ENCODE measurements around the gene FAM163B. TPM values are rescaled to one million over a fixed set of nuclear protein-coding genes. Genes with fewer than 3 reads are reported as not detected.

FAM163B gene
- total RNA-seq, 2 experiments from 2014 or later, result not detected

- no peaks in the 10 kb centered on the region for H3K9me3 Mint-ChIP-seq
- H3K27ac Mint-ChIP-seq, result no peak overlapping the region
- intact Hi-C loops (cut with micrococcal nuclease), result no loop called here
- H3K27me3 Mint-ChIP-seq (ENCODE audit: low read depth), result peaks cover 29% of the 10 kb centered on the region
- CTCF ChIA-PET, result no interaction called here
- H3K4me1 Mint-ChIP-seq (ENCODE audit: low read depth), result no peaks in the 10 kb centered on the region
- DNase-seq, result no peak
- no peak overlapping the region for H3K4me3 Mint-ChIP-seq
- H3K36me3 Mint-ChIP-seq (ENCODE audit: low read depth), result no peaks in the 10 kb centered on the region
Measured at GRCh38 chr9:133612051-133612450, 2.9 kb upstream of the FAM163B start.

GRCh38 chr9:133610845-133611244 lies 1.7 kb upstream of the FAM163B start:
- H3K27ac Mint-ChIP-seq, result no peak overlapping the region
- peaks cover 30% of the 10 kb centered on the region for H3K27me3 Mint-ChIP-seq (ENCODE audit: low read depth)
- CTCF ChIA-PET, result no interaction called here
- no peak for DNase-seq
- H3K9me3 Mint-ChIP-seq, result no peaks in the 10 kb centered on the region
- H3K4me1 Mint-ChIP-seq (ENCODE audit: low read depth), result no peaks in the 10 kb centered on the region
- intact Hi-C loops (cut with micrococcal nuclease), result no loop called here
- no peak overlapping the region for H3K4me3 Mint-ChIP-seq
- no peaks in the 10 kb centered on the region for H3K36me3 Mint-ChIP-seq (ENCODE audit: low read depth)

GRCh38 chr9:133608889-133609288 lies 300 bp downstream of the FAM163B start:
- intact Hi-C loops (cut with micrococcal nuclease), result no loop called here
- no peak for DNase-seq
- Mint-ChIP-seq H3K36me3 (ENCODE audit: low read depth) (no peaks in the 10 kb centered on the region), H3K27ac (no peak overlapping the region), H3K27me3 (ENCODE audit: low read depth) (peaks cover 32% of the 10 kb centered on the region), H3K4me3 (no peak overlapping the region), H3K4me1 (ENCODE audit: low read depth) (peaks cover 10% of the 10 kb centered on the region), H3K9me3 (no peaks in the 10 kb centered on the region)
- CTCF ChIA-PET, result interaction anchor here (0.7 kb wide), 1 partner anchor 71 kb away, joined by 3 read pairs; no protein-coding TSS in a partner anchor

GRCh38 chr9:133608382-133608781 lies 807 bp downstream of the FAM163B start:
- H3K4me1 Mint-ChIP-seq (ENCODE audit: low read depth), result peaks cover 10% of the 10 kb centered on the region
- H3K36me3 Mint-ChIP-seq (ENCODE audit: low read depth), result no peaks in the 10 kb centered on the region
- DNase-seq, result no peak
- H3K27ac Mint-ChIP-seq, result no peak overlapping the region
- H3K4me3 Mint-ChIP-seq, result no peak overlapping the region
- intact Hi-C loops (cut with micrococcal nuclease), result no loop called here
- no peaks in the 10 kb centered on the region for H3K9me3 Mint-ChIP-seq
- H3K27me3 Mint-ChIP-seq (ENCODE audit: low read depth), result peaks cover 32% of the 10 kb centered on the region
- CTCF ChIA-PET, result interaction anchor here (0.7 kb wide), 1 partner anchor 71 kb away, joined by 3 read pairs; no protein-coding TSS in a partner anchor

GRCh38 chr9:133607976-133608375 lies 1.2 kb downstream of the FAM163B start:
- H3K4me3 Mint-ChIP-seq, result no peak overlapping the region

GRCh38 chr9:133607381-133607780 lies 1.8 kb downstream of the FAM163B start:
- Mint-ChIP-seq H3K27me3 (ENCODE audit: low read depth) (peaks cover 32% of the 10 kb centered on the region), H3K27ac (no peak overlapping the region), H3K9me3 (no peaks in the 10 kb centered on the region), H3K36me3 (ENCODE audit: low read depth) (no peaks in the 10 kb centered on the region), H3K4me3 (no peak overlapping the region), H3K4me1 (ENCODE audit: low read depth) (peaks cover 10% of the 10 kb centered on the region)
- DNase-seq, result no peak
- intact Hi-C loops (cut with micrococcal nuclease), result no loop called here
- CTCF ChIA-PET, result no interaction called here

More at GRCh38 chr9:133607976-133608375, 1.2 kb downstream of the FAM163B start:
- no peaks in the 10 kb centered on the region for H3K36me3 Mint-ChIP-seq (ENCODE audit: low read depth)
- H3K9me3 Mint-ChIP-seq, result no peaks in the 10 kb centered on the region
- H3K27me3 Mint-ChIP-seq (ENCODE audit: low read depth), result peaks cover 32% of the 10 kb centered on the region
- DNase-seq, result no peak
- no peak overlapping the region for H3K27ac Mint-ChIP-seq
- CTCF ChIA-PET, result no interaction called here
- intact Hi-C loops (cut with micrococcal nuclease), result no loop called here
- H3K4me1 Mint-ChIP-seq (ENCODE audit: low read depth), result peaks cover 10% of the 10 kb centered on the region

- CTCF ChIA-PET, result no interaction called here
- no peak overlapping the region for H3K27ac Mint-ChIP-seq
Measured at GRCh38 chr9:133606708-133607025, 2.5 kb downstream of the FAM163B start.

GRCh38 chr9:133605856-133606707 lies 3.1 kb downstream of the FAM163B start:
- peaks cover 32% of the 10 kb centered on the region for H3K27me3 Mint-ChIP-seq (ENCODE audit: low read depth)
- no peak overlapping the region for H3K4me3 Mint-ChIP-seq
- H3K9me3 Mint-ChIP-seq, result no peaks in the 10 kb centered on the region
- CTCF ChIA-PET, result interaction anchor here (1.4 kb wide), 1 partner anchor 17 kb away, joined by 5 read pairs; no protein-coding TSS in a partner anchor
- no peak overlapping the region for H3K27ac Mint-ChIP-seq
- intact Hi-C loops (cut with micrococcal nuclease), result no loop called here
- DNase-seq, result no peak
- H3K4me1 Mint-ChIP-seq (ENCODE audit: low read depth), result peaks cover 10% of the 10 kb centered on the region
- no peaks in the 10 kb centered on the region for H3K36me3 Mint-ChIP-seq (ENCODE audit: low read depth)

More at GRCh38 chr9:133606708-133607025, 2.5 kb downstream of the FAM163B start:
- intact Hi-C loops (cut with micrococcal nuclease), result no loop called here
- Mint-ChIP-seq H3K9me3 (no peaks in the 10 kb centered on the region), H3K4me3 (no peak overlapping the region), H3K4me1 (ENCODE audit: low read depth) (peaks cover 10% of the 10 kb centered on the region), H3K27me3 (ENCODE audit: low read depth) (peaks cover 32% of the 10 kb centered on the region), H3K36me3 (ENCODE audit: low read depth) (no peaks in the 10 kb centered on the region)
- no peak for DNase-seq

- CTCF ChIA-PET, result interaction anchor here (1.4 to 1.6 kb wide), 2 partner anchors 17 to 122 kb away, joined by 4 to 5 read pairs; no protein-coding TSS in a partner anchor
- DNase-seq, result no peak
- H3K36me3 Mint-ChIP-seq (ENCODE audit: low read depth), result no peaks in the 10 kb centered on the region
- H3K27ac Mint-ChIP-seq, result no peak overlapping the region
- peaks cover 10% of the 10 kb centered on the region for H3K4me1 Mint-ChIP-seq (ENCODE audit: low read depth)
- no peaks in the 10 kb centered on the region for H3K9me3 Mint-ChIP-seq
- no peak overlapping the region for H3K4me3 Mint-ChIP-seq
- peaks cover 26% of the 10 kb centered on the region for H3K27me3 Mint-ChIP-seq (ENCODE audit: low read depth)
- intact Hi-C loops (cut with micrococcal nuclease), result no loop called here
Measured at GRCh38 chr9:133605446-133605845, 3.7 kb downstream of the FAM163B start.

- H3K9me3 Mint-ChIP-seq, result no peaks in the 10 kb centered on the region
- H3K27ac Mint-ChIP-seq, result no peak overlapping the region
- DNase-seq, result no peak
- no peak overlapping the region for H3K4me3 Mint-ChIP-seq
- intact Hi-C loops (cut with micrococcal nuclease), result no loop called here
- H3K36me3 Mint-ChIP-seq (ENCODE audit: low read depth), result no peaks in the 10 kb centered on the region
- peaks cover 22% of the 10 kb centered on the region for H3K27me3 Mint-ChIP-seq (ENCODE audit: low read depth)
- CTCF ChIA-PET, result interaction anchor here (1.4 to 1.6 kb wide), 2 partner anchors 16 to 122 kb away, joined by 4 to 5 read pairs; no protein-coding TSS in a partner anchor
- H3K4me1 Mint-ChIP-seq (ENCODE audit: low read depth), result peaks cover 10% of the 10 kb centered on the region
Measured at GRCh38 chr9:133604856-133605255, 4.3 kb downstream of the FAM163B start.

- Mint-ChIP-seq H3K9me3 (no peaks in the 10 kb centered on the region), H3K27me3 (ENCODE audit: low read depth) (peaks cover 17% of the 10 kb centered on the region), H3K4me3 (no peak overlapping the region), H3K27ac (no peak overlapping the region), H3K36me3 (ENCODE audit: low read depth) (no peaks in the 10 kb centered on the region), H3K4me1 (ENCODE audit: low read depth) (peaks cover 10% of the 10 kb centered on the region)
- DNase-seq, result peak; percentile 58
- intact Hi-C loops (cut with micrococcal nuclease), result no loop called here
- CTCF ChIA-PET, result interaction anchor here (1.6 kb wide), 1 partner anchor 123 kb away, joined by 4 read pairs; no protein-coding TSS in a partner anchor
Measured at GRCh38 chr9:133604214-133604613, 5.0 kb downstream of the FAM163B start.

- DNase-seq, result no peak
- Mint-ChIP-seq H3K9me3 (no peaks in the 10 kb centered on the region), H3K27ac (no peak overlapping the region), H3K4me1 (ENCODE audit: low read depth) (peaks cover 10% of the 10 kb centered on the region), H3K4me3 (no peak overlapping the region), H3K36me3 (ENCODE audit: low read depth) (no peaks in the 10 kb centered on the region), H3K27me3 (ENCODE audit: low read depth) (peaks cover 15% of the 10 kb centered on the region)
- intact Hi-C loops (cut with micrococcal nuclease), result no loop called here
- CTCF ChIA-PET, result interaction anchor here (0.7 to 1.7 kb wide), 2 partner anchors 56 to 139 kb away, joined by 4 read pairs; no protein-coding TSS in a partner anchor
Measured at GRCh38 chr9:133603135-133603927, 5.9 kb downstream of the FAM163B start.

All from activated naive CD4-positive, alpha-beta T cell treated with anti-CD3 and anti-CD28 coated beads for 36 hours (primary cell).